ENCODE measurements around the gene MPIG6B. TPM values are rescaled to one million over a fixed set of nuclear protein-coding genes. Genes with fewer than 3 reads are reported as not detected.

The MPIG6B gene
- total RNA-seq, 1 experiment from 2014 or later: not detected

GRCh38 chr6:31761343-31761742 lies 38.2 kb downstream of the MPIG6B start:
- Histone ChIP-seq H4K5ac (ENCODE audit: insufficient read length, low read depth, low read length) (no peak overlapping the region), H3K14ac (ENCODE audit: insufficient read depth, low read length) (no peak overlapping the region), H3K4me2 (ENCODE audit: insufficient read depth, insufficient read length, low read length) (no peak overlapping the region), H3K9ac (ENCODE audit: extremely low read depth, insufficient read length, low read length) (no peak overlapping the region), H2AFZ (ENCODE audit: low read length) (no peak overlapping the region), H2BK20ac (ENCODE audit: low read depth, low read length, poor library complexity, severe bottlenecking) (no peak overlapping the region), H4K91ac (ENCODE audit: insufficient read length, low read depth, low read length) (no peak overlapping the region), H3T11ph (ENCODE audit: low read length) (no peak overlapping the region), H2BK12ac (ENCODE audit: insufficient read length, low read depth, low read length) (no peak overlapping the region), H4K20me1 (ENCODE audit: control insufficient read depth, insufficient read depth, insufficient read length) (no peaks in the 10 kb centered on the region), H3K4me1 (ENCODE audit: insufficient read depth, low read length) (no peaks in the 10 kb centered on the region), H2BK120ac (ENCODE audit: low read depth, low read length, poor library complexity, severe bottlenecking) (no peak overlapping the region), H3K23me2 (ENCODE audit: insufficient read length, low read depth, low read length, poor library complexity, severe bottlenecking) (no peaks in the 10 kb centered on the region), H2BK5ac (ENCODE audit: insufficient read length, low read length) (no peak overlapping the region), H2AK5ac (ENCODE audit: insufficient read length, low read length) (no peak overlapping the region), H3K18ac (ENCODE audit: insufficient read length, low read depth, low read length) (no peak overlapping the region), H4K8ac (replicated peaks; ENCODE audit: insufficient read length, low read depth, low read length) (no peak overlapping the region), H3K9me3 (ENCODE audit: control insufficient read depth, low read depth, low read length) (no peaks in the 10 kb centered on the region), H3K23ac (ENCODE audit: insufficient read length, low read depth, low read length) (no peak overlapping the region), H3K27ac (ENCODE audit: insufficient read length, low read depth, low read length) (no peak overlapping the region), H3K27me3 (ENCODE audit: insufficient read depth, low read length) (no peaks in the 10 kb centered on the region), H3K79me1 (ENCODE audit: insufficient read depth, low read depth, low read length, poor library complexity, severe bottlenecking) (no peaks in the 10 kb centered on the region), H3K4ac (ENCODE audit: low read depth, low read length) (no peak overlapping the region), H2BK15ac (ENCODE audit: low read depth, low read length) (no peak overlapping the region), H3K56ac (ENCODE audit: insufficient read length, low read depth, low read length) (no peak overlapping the region), H3K79me2 (ENCODE audit: insufficient read depth, low read length) (no peaks in the 10 kb centered on the region)
- no peak for DNase-seq
- WGBS (ENCODE audit: extremely low coverage, insufficient read length, low lambda C conversion rate): no CpG with 5 or more reads among the region's 8 CpGs
- H3K9me3 Mint-ChIP-seq: no peaks in the 10 kb centered on the region
- H3K36me3 Mint-ChIP-seq (ENCODE audit: insufficient read depth in 1 of 3, low read depth in 3 of 3): peaks cover 13 to 49% (median 34%) of the 10 kb centered on the region in 3 experiments
- H3K4me3 Mint-ChIP-seq: no peak overlapping the region
- H3K27me3 Mint-ChIP-seq (ENCODE audit: low read depth): no peaks in the 10 kb centered on the region; the same call in 1 of the 2 replicates
- H3K27ac Mint-ChIP-seq: no peak overlapping the region
- H3K4me1 Mint-ChIP-seq: peaks cover 19 to 23% of the 10 kb centered on the region in 2 experiments
- TF ChIP-seq CTCF (conservative IDR thresholded peaks at IDR 0.05): no peak
